ENCODE data around the gene PSMD12.

The PSMD12 gene

GRCh38 chr17:67379251-67379630 is 12.9 kb upstream of the PSMD12 start:
- ChIA-PET POLR2A (interaction anchor here (0.9 to 1.5 kb wide), 3 partner anchors 139 to 339 kb away, joined by 3 to 6 read pairs (median 5); partner anchors contain the start of gene NOL11), CTCF (interaction anchor here (0.6 to 2.6 kb wide), 11 partner anchors 9 to 310 kb away, joined by 3 to 17 read pairs (median 5); partner anchors contain the start of gene PSMD12)

GRCh38 chr17:67378454-67379250 is 12.3 kb upstream of the PSMD12 start:
- peak; percentile 85 for TF ChIP-seq L3MBTL2 (conservative IDR thresholded peaks at IDR 0.05)
- TF ChIP-seq ARNT (IDR thresholded peaks at IDR 0.05): peak; percentile 71
- TF ChIP-seq BHLHE40 (IDR thresholded peaks at IDR 0.05; ENCODE audit: borderline replicate concordance): no peak
- TF ChIP-seq NFRKB (IDR thresholded peaks at IDR 0.05): no peak
- no peak for TF ChIP-seq CTBP1 (IDR thresholded peaks at IDR 0.05; ENCODE audit: borderline replicate concordance)
- no peak for TF ChIP-seq LEF1 (IDR thresholded peaks at IDR 0.05; ENCODE audit: borderline replicate concordance)
- TF ChIP-seq FOXM1 (IDR thresholded peaks at IDR 0.05; ENCODE audit: borderline replicate concordance): peak; percentile 90
- no peak for TF ChIP-seq PKNOX1 (IDR thresholded peaks at IDR 0.05)
- TF ChIP-seq ELF4 (IDR thresholded peaks at IDR 0.05): no peak
- ChIA-PET POLR2A (interaction anchor here (0.7 to 1.5 kb wide), 4 partner anchors 14 to 339 kb away, joined by 3 to 6 read pairs (median 4); partner anchors contain the start of gene NOL11), CTCF (interaction anchor here (0.6 to 2.6 kb wide), 14 partner anchors 10 to 534 kb away, joined by 3 to 17 read pairs (median 4); partner anchors contain the start of gene PSMD12)
- peak; percentile 79 for DNase-seq (ENCODE audit: extremely low spot score)

More at GRCh38 chr17:67379251-67379630, 12.9 kb upstream of the PSMD12 start:
- no peak for TF ChIP-seq CTBP1 (IDR thresholded peaks at IDR 0.05; ENCODE audit: borderline replicate concordance)
- no peak for DNase-seq (ENCODE audit: extremely low spot score)

- peak; percentile 38 for DNase-seq (ENCODE audit: extremely low spot score)
- TF ChIP-seq L3MBTL2 (conservative IDR thresholded peaks at IDR 0.05): peak; percentile 30
- TF ChIP-seq FOXM1 (IDR thresholded peaks at IDR 0.05; ENCODE audit: borderline replicate concordance): 0 out of 2 replicates have a peak, but pooled peaks have one; percentile 19
- TF ChIP-seq LEF1 (IDR thresholded peaks at IDR 0.05; ENCODE audit: borderline replicate concordance): peak; percentile 52; the same call in 1 of the 2 replicates
- TF ChIP-seq ZNF384 (IDR thresholded peaks at IDR 0.05): no peak
- POLR2A ChIA-PET: interaction anchor here (1.1 to 1.5 kb wide), 2 partner anchors 182 to 252 kb away, joined by 4 to 5 read pairs; no protein-coding TSS in a partner anchor
- CTCF ChIA-PET: interaction anchor here (0.6 to 2.6 kb wide), 9 partner anchors 10 to 535 kb away, joined by 3 to 17 read pairs (median 3); partner anchors contain the start of gene PSMD12
Observed at GRCh38 chr17:67377488-67378453, 11.4 kb upstream of the PSMD12 start.

GRCh38 chr17:67376737-67377487 is 10.5 kb upstream of the PSMD12 start, which contains the start of gene PITPNC1:
Gene PITPNC1 (plus strand): TSS chr17:67377281.
- POLR2A ChIA-PET: interaction anchor here (1.1 kb wide), 1 partner anchor 253 kb away, joined by 4 read pairs; no protein-coding TSS in a partner anchor
- TF ChIP-seq LEF1 (IDR thresholded peaks at IDR 0.05; ENCODE audit: borderline replicate concordance) (0 out of 2 replicates have a peak, but pooled peaks have one; percentile 49), L3MBTL2 (conservative IDR thresholded peaks at IDR 0.05) (0 out of 2 replicates have a peak, but pooled peaks have one; percentile 24), SUZ12 (IDR thresholded peaks at IDR 0.05) (no peak)
- CTCF ChIA-PET: interaction anchor here (1.1 to 2.6 kb wide), 2 partner anchors 10 to 11 kb away, joined by 3 to 17 read pairs; no protein-coding TSS in a partner anchor
- peak; percentile 73 for DNase-seq (ENCODE audit: extremely low spot score)

GRCh38 chr17:67376415-67376736 is 10.0 kb upstream of the PSMD12 start:
- no peak for DNase-seq (ENCODE audit: extremely low spot score)
- ChIA-PET POLR2A (no interaction called here), CTCF (interaction anchor here (0.9 to 1.5 kb wide), 3 partner anchors 10 to 226 kb away, joined by 3 to 12 read pairs (median 5); no protein-coding TSS in a partner anchor)
- TF ChIP-seq PKNOX1 (IDR thresholded peaks at IDR 0.05) (no peak), LEF1 (IDR thresholded peaks at IDR 0.05; ENCODE audit: borderline replicate concordance) (no peak), BHLHE40 (IDR thresholded peaks at IDR 0.05; ENCODE audit: borderline replicate concordance) (no peak), ARNT (IDR thresholded peaks at IDR 0.05) (no peak), NFRKB (IDR thresholded peaks at IDR 0.05) (no peak), SP1 (IDR thresholded peaks at IDR 0.05) (no peak), ELF4 (IDR thresholded peaks at IDR 0.05) (no peak), TARDBP (IDR thresholded peaks at IDR 0.05) (no peak), SUZ12 (IDR thresholded peaks at IDR 0.05) (no peak), CTBP1 (IDR thresholded peaks at IDR 0.05; ENCODE audit: borderline replicate concordance) (no peak), HDGF (IDR thresholded peaks at IDR 0.05; ENCODE audit: borderline replicate concordance) (no peak), L3MBTL2 (conservative IDR thresholded peaks at IDR 0.05) (no peak), ZNF384 (IDR thresholded peaks at IDR 0.05) (no peak), FOXA1 (IDR thresholded peaks at IDR 0.05) (no peak), FOXK2 (IDR thresholded peaks at IDR 0.05) (no peak), FOXM1 (IDR thresholded peaks at IDR 0.05; ENCODE audit: borderline replicate concordance) (no peak)
